Adrenal gland (tissue), 5 donors: Measurements from ENCODE around the gene LPIN1.

Experiments used
- CTCF ChIP-seq, 6 experiments: fragments of 450-650 bp in 4 of 6; fragments of 200-600 bp in 2 of 6; sonication (generic) in 1 of 6; IDR thresholded peaks; 1 replicate in 5 of 6; 2 replicates in 1 of 6; pipeline versions ENCODE4 v1.5.1 to v1.8.0; 2016 to 2021; ENCODE audit warnings: antibody characterized with exemption in 6 of 6, mild to moderate bottlenecking in 2 of 6, moderate library complexity in 1 of 6
- POLR2A ChIP-seq, 2 donors: fragments of 450-650 bp; IDR thresholded peaks; one replicate each; pipeline ENCODE4 v1.6.1; 2017; ENCODE audit warnings: antibody characterized with exemption in 2 of 2, mild to moderate bottlenecking in 2 of 2, moderate library complexity in 1 of 2
- donor health status: DM: no; HTN: no; CAD: no.

DNA sequence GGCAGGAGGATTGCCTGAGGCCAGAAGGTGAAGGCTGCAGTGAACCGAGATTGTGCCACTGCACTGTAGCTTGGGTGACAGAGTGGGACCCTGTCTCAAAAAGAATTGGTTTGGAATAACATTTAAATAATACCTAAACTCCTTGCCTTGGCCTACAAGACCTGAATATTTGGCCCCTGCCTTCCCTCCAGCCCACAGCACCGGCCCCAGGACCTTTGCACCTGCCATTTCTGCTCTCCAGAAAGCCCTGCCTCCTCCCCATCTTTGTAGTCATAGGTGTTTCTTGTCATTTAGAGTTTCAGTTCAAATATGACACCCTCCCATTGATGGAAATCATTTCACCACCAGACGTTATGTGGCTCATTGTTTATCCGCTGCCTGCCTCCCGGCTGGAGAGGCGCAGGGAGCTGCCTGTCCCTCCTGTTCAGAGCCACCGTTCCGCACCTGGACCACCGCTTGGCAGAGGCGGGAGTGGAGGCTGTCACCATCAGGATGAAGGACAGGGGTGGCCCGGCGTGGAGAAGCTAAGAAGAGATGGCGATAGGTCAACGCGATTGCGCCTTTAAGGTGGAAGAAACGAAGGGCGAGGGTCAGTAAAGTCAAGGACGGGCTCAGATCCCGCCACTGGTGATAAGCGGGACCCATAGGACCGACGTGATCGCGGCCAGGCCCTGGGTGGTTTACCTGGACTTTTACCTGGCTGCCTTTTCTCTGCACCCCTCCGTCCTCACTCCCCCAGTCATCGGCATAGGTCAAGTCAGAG is 638 bp upstream of the LPIN1 start:
- TF ChIP-seq POLR2A (IDR thresholded peaks at IDR 0.05) = no peak
- TF ChIP-seq CTCF (IDR thresholded peaks at IDR 0.05) = no peak
